NCI-H2107 treated with DMSO at 0.1 percent for 48 hours (cell line): ENCODE data around the gene MED13.
"Not testable (repeated sequence)": the region's sequence is repeated elsewhere in the genome, so short reads cannot be mapped to it uniquely, and the experiment has no call there.

Experiments used
- DNase-seq: peaks from one replicate; lab custom pipeline; 2025; ENCODE audit not compliant: unreplicated experiment; lab: John Stamatoyannopoulos, UW

Gene MED13

DNA sequence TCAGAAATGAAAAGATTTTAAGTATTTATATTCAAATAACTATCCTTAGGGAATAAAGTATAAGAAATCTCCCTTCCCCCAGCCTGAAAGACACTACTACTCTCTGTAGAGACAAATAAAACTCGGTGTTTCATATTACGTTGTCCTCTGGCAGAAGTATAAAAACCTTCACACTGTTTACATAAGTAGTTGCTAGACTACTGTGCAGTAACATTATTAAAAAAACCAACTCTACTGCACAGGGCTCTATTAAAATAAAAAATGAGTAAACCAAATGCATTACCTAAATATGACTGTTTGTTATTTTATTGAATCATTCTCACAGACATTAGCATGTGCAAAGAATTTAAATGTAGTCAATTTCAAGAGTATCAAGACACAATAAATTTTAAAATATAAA lies 67.4 kb downstream of the MED13 start:
- DNase-seq, result peak; percentile 8

- DNase-seq, result no peak
Measured at GRCh38 chr17:61996916-61997605, 68.0 kb downstream of the MED13 start.

DNA sequence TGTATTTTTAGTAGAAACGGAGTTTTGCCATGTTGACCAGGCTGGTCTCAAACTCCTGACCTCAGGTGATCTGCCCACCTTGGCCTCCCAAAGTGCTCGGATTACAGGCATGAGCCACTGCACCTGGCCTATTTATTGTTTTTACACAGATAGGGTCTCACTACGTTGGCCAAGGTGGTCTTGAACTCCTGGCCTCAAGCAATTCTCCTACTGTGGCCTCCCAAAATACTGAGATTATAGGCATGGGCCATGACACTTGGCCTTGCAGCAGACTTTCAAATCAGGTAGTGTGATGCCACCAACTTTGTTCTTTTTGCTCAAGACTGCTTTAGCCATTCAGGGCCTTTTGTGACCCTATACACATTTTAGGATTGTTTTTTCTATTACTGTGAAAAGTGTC lies 75.6 kb downstream of the MED13 start:
- DNase-seq, result no peak

GRCh38 chr17:61986898-61987297 lies 78.2 kb downstream of the MED13 start:
- no peak for DNase-seq

- DNase-seq, result no peak
Measured at GRCh38 chr17:61984821-61985220, 80.3 kb downstream of the MED13 start.

- DNase-seq, result no peak
Measured at GRCh38 chr17:61981323-61981722, 83.8 kb downstream of the MED13 start.

GRCh38 chr17:61980535-61980934 lies 84.5 kb downstream of the MED13 start:
- no peak for DNase-seq

GRCh38 chr17:61974115-61974514 lies 91.0 kb downstream of the MED13 start:
- DNase-seq, result no peak

- DNase-seq, result no peak
Measured at GRCh38 chr17:61972311-61972710, 92.8 kb downstream of the MED13 start.

DNA sequence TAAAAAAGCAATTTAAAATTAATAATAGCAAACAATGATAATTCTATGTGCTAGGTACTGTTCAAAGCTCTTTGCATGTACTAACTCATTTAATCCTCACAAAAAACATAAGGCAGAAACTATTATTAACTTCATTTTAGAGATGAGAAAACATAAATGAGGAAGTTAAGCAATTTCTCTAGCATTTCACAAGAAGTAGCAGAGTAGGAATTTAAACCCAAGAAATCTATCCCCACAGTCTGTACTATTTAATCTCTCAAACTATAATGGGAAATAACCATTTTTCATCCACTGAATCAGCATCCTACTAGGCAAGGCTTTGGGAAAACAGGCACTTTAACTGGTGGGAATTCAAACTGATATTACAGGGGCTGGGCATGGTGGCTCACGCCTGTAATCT lies 95.0 kb downstream of the MED13 start:
- DNase-seq, result no peak

DNA sequence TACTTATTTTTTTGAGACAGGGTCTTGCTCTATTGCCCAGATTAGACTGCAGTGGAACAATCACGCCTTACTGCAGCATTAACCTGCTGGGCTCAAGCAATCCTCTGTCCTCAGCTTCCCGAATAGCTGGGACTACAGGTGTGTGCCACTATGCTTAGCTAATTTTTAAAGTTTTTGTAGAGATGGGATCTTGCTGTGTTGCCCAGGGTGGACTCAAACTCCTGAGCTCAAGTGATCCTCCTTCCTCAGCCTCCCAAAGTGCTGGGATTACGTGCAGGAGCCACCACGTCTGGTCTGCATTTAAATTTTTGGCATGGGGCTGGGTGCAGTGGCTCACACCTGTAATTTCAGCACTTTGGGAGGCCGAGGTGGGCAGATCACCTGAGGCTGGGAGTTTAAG lies 96.3 kb downstream of the MED13 start:
- DNase-seq, result no peak

DNA sequence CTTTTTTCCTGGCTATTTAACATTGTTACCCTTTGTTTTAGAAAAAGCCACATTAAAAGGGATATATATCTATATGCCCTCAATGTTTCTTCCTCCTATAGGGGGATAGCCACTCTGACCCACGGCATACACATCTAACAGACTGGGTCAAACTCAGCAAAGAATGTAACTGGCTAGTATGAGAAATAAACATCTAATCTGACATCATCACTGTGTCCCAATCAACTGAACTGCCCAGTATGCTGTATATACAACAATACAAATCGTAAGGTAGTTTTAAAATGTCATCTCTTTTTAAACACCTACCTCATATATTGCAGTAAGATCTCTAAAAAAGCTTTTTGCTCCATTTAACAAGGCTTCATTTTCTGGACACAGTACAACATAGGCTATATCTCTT lies 97.3 kb downstream of the MED13 start:
- no peak for DNase-seq

GRCh38 chr17:61966191-61966590 lies 98.9 kb downstream of the MED13 start:
- DNase-seq, result no peak

DNA sequence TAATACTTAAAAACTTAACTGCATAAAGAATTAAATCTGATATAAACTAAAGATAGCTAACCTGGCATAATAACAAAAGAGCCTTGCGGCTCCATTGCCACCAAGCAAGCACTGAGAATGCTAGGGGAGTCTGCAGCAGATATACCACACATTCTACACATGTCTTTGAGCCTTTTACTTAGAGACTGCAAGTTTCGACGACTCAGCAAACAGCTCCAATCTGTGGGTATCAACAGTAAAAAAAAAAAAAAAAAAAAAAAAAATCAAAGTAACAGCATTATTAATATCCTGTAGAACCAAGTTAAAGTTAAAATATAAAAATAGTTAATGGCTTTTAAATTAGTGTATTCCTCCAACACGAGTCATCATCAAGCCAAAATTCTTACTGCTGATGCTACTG lies 109.5 kb downstream of the MED13 start:
- no peak for DNase-seq

DNA sequence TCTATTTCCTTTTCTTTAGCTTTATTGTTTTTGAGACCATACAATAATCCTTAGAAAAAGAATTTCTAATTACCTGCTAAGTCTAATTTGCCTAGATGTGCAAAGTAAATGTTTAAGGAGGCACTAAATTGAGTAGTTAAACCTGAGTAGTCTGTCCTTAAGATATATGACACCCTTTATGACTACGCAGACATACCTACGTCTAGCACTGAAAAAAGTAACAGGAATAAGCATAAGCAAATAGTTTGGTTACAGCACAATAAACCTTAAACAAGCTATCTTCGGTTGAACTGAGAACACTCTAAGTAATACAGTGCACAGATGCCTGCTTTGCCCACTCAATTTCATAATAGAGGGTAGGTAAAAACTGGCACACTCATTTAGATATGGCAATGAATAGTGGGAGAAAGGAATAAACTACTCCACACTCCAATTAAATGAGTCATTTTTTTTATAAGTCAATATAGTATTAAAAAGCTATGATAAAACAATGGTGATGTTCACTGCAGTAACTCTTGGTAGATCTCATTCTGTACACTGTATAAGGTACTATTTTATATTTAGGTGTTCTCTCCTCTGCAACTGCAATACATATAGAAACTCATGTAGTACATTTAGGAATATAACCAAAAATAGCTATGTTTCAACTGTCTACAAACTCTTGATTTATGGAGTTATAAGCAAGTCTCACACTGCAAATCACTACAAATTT lies 117.6 kb downstream of the MED13 start:
- no peak for DNase-seq

- DNase-seq, result no peak
Measured at GRCh38 chr17:61946359-61946758, 118.7 kb downstream of the MED13 start.

- DNase-seq, result no peak
Measured at GRCh38 chr17:61943117-61943516, 122.0 kb downstream of the MED13 start.

DNA sequence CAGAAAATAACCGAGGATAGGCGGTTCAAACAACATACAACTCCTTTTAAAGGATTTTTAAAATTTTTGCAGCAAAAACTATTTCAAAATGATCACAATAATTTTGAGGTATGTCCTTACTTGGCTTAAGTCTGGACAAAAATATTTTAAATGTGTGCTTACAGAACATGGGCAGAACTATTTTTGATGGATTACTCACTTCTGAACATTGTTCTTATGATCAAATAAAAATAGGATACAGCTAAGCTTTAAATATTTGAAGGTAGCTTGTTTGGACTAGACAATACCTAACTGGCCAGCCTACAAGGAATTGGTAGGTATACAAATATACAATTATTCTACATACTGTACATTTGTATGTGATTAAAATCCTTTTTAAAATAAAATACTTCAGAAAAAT lies 123.0 kb downstream of the MED13 start:
- no peak for DNase-seq

- no peak for DNase-seq
Measured at GRCh38 chr17:61928101-61928436, 137.0 kb downstream of the MED13 start.

- DNase-seq, result peak; percentile 85
Measured at GRCh38 chr17:61927208-61928100, 137.6 kb downstream of the MED13 start, which contains the start of gene INTS2. Gene INTS2, minus strand, starts transcription at chr17:61927982. Its CDS starts 1,338 bp downstream, at chr17:61926644.

DNA sequence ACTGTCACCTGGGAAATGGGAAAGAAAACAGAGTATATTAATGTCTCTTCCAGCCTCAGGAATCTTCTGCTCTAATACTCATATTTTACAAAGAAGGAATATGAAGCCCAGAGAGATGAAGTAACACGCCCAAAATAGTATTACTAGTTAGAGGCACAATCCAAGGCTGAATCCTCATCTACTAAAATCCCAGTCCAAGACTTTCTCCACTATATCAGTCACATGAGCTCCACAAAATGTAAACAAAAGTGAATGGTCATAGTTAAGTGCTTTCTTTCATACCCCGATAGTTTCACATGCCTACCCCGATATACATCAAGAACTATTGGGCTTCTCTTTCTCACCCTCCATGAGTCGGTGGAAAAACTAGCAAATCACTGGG lies 138.3 kb downstream of the MED13 start:
- no peak for DNase-seq

DNA sequence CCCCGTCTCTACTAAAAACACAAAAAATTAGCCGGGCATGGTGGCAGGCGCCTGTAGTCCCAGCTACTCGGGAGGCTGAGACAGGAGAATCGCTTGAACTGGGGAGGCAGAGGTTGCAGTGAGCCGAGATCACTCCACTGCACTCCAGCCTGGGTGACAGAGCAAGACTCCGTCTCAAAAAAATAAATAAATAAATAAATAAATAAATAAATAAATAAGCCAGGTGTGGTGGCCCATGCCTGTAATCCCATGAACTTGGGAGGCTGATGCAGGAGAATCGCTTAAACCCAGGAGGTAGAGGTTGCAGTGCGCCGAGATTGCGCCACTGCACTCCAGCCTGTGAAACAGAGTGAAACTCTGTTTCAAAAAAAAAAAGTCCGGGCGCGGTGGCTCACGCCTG lies 149.9 kb downstream of the MED13 start:
- DNase-seq, result not testable (repeated sequence)
